ELR (cell line): ENCODE results near the gene MFSD1.

ENCODE experiments used
- DNase-seq: peaks from one replicate; pipeline ENCODE4 v3.0.0-alpha.2; 2015; ENCODE audit warnings: low read depth

MFSD1 gene

DNA sequence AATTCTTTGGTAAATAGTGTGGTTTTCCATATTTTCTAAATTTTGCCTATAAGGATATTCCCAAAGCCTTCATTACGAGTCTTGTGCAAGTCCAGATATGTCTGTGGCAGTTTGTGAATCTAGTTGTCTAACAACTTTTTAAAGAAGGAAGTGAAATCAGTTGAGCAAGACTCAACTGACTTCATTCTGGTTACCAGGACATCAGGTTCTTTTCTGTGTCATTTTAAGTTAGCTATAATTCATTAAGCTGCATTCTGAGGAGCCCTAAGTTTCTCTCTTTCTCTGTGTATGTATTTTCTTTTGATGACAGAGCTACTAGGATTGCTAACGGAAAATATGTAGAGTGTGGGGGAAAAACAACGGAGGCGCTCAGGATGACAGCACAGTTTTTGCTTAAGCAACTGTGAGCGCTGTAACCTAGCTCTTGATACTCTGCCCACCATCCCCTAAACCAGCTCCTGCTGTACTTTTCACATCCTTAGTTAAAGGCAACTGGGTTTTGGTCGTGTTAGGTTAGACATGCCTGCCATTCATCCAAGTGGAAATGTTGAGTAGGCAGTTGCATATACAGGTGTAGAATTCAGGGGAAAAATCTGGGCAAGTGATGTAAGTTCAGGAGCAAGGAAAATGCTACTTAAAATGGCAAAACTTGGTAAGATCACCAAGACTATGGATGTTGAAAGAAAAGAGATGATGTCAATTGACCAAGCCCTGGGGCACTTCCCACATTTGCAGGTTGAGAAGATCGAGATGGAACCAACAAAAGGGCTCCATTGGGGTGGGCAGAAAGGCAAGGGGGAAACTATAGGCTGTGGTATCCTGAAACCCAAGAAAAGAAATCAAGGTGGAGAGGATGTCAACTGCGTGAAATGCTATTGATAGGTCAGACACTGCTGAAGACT is 9.2 kb downstream of the MFSD1 start:
- DNase-seq = no peak

DNA sequence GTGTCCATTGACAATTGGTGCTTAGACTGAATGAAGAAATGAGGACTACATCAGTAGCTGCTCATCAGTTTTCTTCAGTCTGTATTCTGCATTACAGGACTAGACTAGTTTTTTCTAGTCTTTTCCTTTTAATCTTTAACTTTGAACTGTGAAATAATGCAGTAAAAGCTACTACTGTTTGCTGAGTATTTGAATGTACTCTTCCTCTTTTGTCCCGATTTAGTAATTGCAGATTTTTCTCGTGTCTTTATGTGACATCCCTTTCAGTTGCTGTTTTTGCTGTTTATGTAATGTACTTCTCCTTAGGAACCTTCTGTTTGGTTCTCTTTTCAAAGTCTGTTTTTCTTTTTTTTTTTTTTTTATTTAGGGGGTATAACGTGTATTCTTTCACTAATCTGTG is 17.4 kb downstream of the MFSD1 start:
- no peak for DNase-seq

- no peak for DNase-seq
Observed at GRCh38 chr3:158820521-158820920, 18.7 kb downstream of the MFSD1 start.

GRCh38 chr3:158821847-158822246 is 20.0 kb downstream of the MFSD1 start:
- no peak for DNase-seq

DNA sequence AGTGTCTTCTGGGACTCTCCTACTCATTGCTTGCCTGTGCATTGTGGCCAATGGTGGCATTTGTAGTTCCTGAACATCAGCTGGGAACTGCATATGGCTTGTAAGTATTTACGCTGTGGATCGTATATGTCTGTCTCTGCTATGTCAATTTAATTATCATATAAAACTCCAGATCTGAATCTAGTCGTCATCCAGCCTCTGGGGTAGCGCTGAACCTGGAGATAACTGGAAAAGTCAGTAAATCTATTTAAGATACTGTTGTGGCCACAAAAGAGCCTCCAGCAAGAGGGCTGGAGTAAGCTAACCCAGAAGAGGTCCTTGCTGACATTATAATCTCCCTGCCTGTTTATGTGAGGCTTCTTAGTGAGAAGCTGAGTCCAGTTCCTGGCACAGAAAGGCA is 21.6 kb downstream of the MFSD1 start:
- DNase-seq = no peak

GRCh38 chr3:158827773-158828172 is 25.9 kb downstream of the MFSD1 start:
- DNase-seq = no peak

DNA sequence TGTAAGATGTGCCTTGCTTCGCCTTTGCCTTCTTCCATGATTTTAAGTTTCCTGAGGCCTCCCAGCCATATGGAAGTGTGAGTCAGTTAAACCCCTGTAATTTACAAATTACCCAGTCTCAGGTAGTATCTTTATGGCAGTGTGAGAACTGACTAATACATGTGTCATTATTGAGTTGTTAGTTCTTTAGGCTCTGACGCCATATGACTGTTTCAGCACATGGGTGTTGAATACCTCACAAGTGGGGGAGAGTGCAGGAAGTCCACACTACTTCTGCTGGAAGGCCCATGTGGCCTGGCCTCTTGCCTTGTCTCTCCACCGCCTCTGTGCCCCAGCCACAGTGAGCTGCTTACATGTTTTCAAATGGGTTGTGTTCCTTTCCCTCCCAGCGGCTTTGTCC is 28.5 kb downstream of the MFSD1 start:
- peak; percentile 87 for DNase-seq

GRCh38 chr3:158831861-158832260 is 30.0 kb downstream of the MFSD1 start:
- no peak for DNase-seq

DNA sequence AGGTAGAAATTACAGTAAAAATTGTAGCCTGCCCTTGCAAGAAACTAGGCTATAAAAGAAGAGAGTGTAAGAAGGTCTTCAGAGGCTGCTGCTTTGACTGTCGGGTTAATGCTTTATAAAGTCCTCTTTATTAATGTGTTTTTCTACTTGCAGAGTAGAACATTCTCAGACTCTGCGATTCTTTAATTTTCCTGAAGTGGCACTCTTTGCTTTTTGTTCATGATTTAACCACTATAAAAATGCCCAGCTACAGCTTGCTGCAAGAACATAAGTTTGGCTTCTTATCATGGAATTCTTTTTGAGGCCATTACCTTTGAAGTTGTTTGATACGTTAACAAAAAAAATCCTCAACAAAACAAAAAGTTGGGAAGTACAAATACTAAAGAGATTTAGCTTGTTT is 33.8 kb downstream of the MFSD1 start:
- no peak for DNase-seq

DNA sequence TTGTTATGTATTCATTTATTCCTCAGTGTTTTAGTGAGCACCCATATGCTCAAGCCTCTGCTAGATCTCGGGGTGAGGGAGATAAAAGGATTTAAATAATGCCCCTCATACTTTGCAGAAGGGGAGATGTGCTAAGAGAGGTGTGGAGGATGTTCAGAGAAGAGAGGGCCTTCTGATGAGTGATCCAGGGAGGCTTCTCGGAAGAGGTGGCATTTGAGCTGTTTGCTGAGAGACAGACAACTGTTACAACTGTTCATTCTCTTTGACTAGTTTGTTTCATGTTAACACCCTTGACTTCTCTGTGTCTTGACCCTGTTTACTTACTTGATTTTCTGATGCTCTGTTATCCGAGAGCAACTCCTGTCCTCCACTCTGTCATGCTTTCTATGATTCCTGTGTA is 34.5 kb downstream of the MFSD1 start:
- DNase-seq = no peak

- DNase-seq = no peak
Observed at GRCh38 chr3:158837240-158837639, 35.4 kb downstream of the MFSD1 start.

GRCh38 chr3:158839966-158840365 is 38.1 kb downstream of the MFSD1 start:
- no peak for DNase-seq

- DNase-seq = no peak
Observed at GRCh38 chr3:158841387-158841786, 39.5 kb downstream of the MFSD1 start.

DNA sequence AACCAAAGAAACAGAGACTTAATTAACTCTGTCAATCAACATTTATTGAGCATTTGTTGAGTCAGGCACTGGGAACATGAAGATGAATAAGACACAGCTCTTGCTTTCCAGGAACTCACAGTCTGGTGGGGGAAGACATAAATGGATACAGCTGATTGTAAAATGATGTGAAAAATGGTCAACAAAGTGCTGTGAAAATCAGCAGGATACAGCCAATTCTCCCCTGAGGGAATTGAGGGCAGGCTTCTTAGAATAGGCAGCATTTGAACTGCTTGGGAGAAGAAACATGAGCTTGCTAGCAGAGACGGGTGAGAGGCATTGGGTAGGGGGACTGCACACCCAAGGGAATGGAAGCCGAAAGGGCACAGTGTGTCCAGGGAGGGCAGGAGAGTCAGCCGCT is 41.1 kb downstream of the MFSD1 start:
- DNase-seq = no peak

DNA sequence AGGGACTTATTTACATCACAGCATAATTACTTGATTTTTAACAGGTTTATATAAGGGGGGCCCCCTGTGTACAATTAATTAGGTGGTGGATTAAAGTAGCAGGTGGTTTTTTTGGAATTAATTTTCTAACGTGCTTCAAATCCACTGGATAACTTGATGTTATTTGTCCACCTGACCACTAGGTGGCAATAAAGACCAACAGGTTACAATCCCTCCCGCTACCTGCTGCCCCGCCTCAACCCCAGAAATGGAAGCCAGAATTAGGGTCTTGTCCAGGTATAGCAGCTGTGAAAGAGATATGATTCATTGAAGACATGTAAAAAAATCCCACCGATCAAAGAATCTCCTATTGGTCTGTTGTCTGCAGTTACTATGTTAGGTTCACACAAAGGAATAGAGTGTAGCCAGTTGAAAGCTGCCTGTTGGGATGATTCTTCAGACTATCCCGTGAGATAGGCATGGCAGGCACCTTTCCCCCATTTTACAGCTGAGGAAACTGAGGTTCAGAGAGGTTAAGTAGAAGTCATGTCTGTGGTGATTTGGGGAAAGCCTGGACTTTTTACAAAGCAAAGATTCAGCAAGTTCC is 44.0 kb downstream of the MFSD1 start:
- DNase-seq = peak; percentile 70

GRCh38 chr3:158846803-158847451 is 45.1 kb downstream of the MFSD1 start:
- DNase-seq = peak; percentile 46

GRCh38 chr3:158847452-158847821 is 45.6 kb downstream of the MFSD1 start:
- peak; percentile 70 for DNase-seq

DNA sequence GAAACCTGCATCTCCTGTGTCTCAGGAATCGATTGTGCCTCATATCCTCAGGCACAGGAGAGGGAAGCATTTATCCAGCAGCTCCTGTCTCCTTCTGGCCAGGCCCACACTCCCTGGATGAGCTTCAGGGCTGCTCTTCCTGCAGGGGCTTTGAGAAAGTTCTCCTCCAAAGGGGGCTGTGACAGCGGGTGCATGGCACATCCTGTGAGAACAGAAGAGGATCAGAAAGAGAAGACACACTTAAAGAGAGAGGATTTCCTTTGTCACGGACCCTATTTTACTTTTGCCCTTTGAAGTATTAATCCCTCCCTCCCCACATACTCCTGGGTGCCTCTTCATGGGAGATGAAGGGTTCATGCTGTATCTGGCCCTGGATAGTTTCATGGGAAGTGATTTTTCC is 46.0 kb downstream of the MFSD1 start:
- DNase-seq = peak; percentile 10

DNA sequence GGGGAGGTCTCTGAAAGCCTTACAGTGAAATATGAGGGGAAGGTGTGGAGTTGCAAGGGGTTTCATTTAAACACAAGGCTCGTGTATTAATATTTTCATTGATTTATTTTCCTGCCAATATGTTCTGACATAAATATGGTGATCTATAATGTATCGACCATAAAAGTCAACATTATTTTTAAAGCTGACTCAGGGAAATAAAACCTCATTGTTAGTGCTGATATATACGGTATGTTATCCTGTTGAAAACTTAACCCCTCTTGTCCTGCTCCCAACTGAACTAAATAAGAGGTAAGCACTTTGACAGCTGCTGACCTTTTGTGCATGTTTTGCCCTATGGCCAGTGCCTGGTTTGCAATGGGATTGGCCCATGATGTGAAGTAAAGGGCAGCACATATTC is 47.9 kb downstream of the MFSD1 start:
- no peak for DNase-seq

- no peak for DNase-seq
Observed at GRCh38 chr3:158859362-158859761, 57.5 kb downstream of the MFSD1 start.

- DNase-seq = no peak
Observed at GRCh38 chr3:158863247-158863646, 61.4 kb downstream of the MFSD1 start.

- DNase-seq = no peak
Observed at GRCh38 chr3:158864492-158864891, 62.6 kb downstream of the MFSD1 start.

GRCh38 chr3:158875700-158876099 is 73.8 kb downstream of the MFSD1 start:
- DNase-seq = no peak
